Activated naive CD4-positive, alpha-beta T cell treated with anti-CD3 and anti-CD28 coated beads, Interleukin-2, amount 50 U/mL, for 72 hours (primary cell): Measurements from ENCODE around the gene TBXAS1. TPM values are rescaled to one million over a fixed set of nuclear protein-coding genes. Genes with fewer than 3 reads are reported as not detected.
A peak's percentile ranks its signal among the peaks of the same experiment; 100 is the strongest.

Source experiments
- ATAC-seq, 2 donors: fragments of 150-1000 bp; cut with Tn5 transposase; 2 replicates each; pipeline ENCODE4 v1.10.0; 2021; ENCODE audit warnings: mild to moderate bottlenecking in 2 of 2, moderate library complexity in 2 of 2
- DNase-seq, 2 donors: peaks; one replicate each; pipeline ENCODE4 v3.0.0; 2021 to 2022; ENCODE audit warnings: low spot score in 2 of 2
- H3K27ac Mint-ChIP-seq, 2 donors: one replicate each; pipeline ENCODE4 v1.8.0; 2022; ENCODE audit warnings: mild to moderate bottlenecking in 2 of 2, mixed read lengths in 2 of 2
- H3K36me3 Mint-ChIP-seq, 2 donors: one replicate each; pipeline ENCODE4 v1.8.0; 2022; ENCODE audit warnings: mixed read lengths in 2 of 2
- H3K9me3 Mint-ChIP-seq, 2 donors: one replicate each; pipeline ENCODE4 v1.8.0; 2022; ENCODE audit warnings: mixed read lengths in 2 of 2
- total RNA-seq, 2 donors: library from RNA; stranded (reverse); gene quantifications; one replicate each; pipeline ENCODE4 v1.2.3, GENCODE V29; 2022

The TBXAS1 gene
- total RNA-seq, 2 donors from 2014 or later, result 1.4 to 5.8 TPM

GRCh38 chr7:139932531-139932930, 103.5 kb downstream of the TBXAS1 start:
- DNase-seq, result no peak
- Mint-ChIP-seq H3K9me3 (peaks cover 0 to 7% of the 10 kb centered on the region in 2 donors), H3K36me3 (peaks cover 0 to 14% of the 10 kb centered on the region in 2 donors), H3K27ac (no peak overlapping the region)
- ATAC-seq, result no peak

GRCh38 chr7:139936760-139937310, 107.8 kb downstream of the TBXAS1 start:
- no peak overlapping the region for H3K27ac Mint-ChIP-seq
- no peak for DNase-seq
- no peaks in the 10 kb centered on the region for H3K9me3 Mint-ChIP-seq
- peak; percentile 46 to 65 for ATAC-seq
- H3K36me3 Mint-ChIP-seq, result no peaks in the 10 kb centered on the region

GRCh38 chr7:139937715-139938114, 108.7 kb downstream of the TBXAS1 start:
- ATAC-seq, result no peak
- DNase-seq, result no peak
- H3K27ac Mint-ChIP-seq, result no peak overlapping the region
- no peaks in the 10 kb centered on the region for H3K36me3 Mint-ChIP-seq
- H3K9me3 Mint-ChIP-seq, result no peaks in the 10 kb centered on the region

GRCh38 chr7:139940866-139941265, 111.8 kb downstream of the TBXAS1 start:
- peaks cover 10 to 13% of the 10 kb centered on the region in 2 donors for H3K36me3 Mint-ChIP-seq
- H3K9me3 Mint-ChIP-seq, result peaks cover 7 to 17% of the 10 kb centered on the region in 2 donors
- no peak for DNase-seq
- H3K27ac Mint-ChIP-seq, result no peak overlapping the region
- ATAC-seq, result peak; percentile 85 to 96

- Mint-ChIP-seq H3K9me3 (peaks cover 10 to 22% of the 10 kb centered on the region in 2 donors), H3K27ac (no peak overlapping the region), H3K36me3 (peaks cover 16 to 18% of the 10 kb centered on the region in 2 donors)
- ATAC-seq, result no peak
- DNase-seq, result no peak
Measured at GRCh38 chr7:139941421-139941820, 112.4 kb downstream of the TBXAS1 start.

GRCh38 chr7:139941866-139942265, 112.8 kb downstream of the TBXAS1 start:
- ATAC-seq (no peak), DNase-seq (no peak)
- peaks cover 20 to 21% of the 10 kb centered on the region in 2 donors for H3K36me3 Mint-ChIP-seq
- H3K27ac Mint-ChIP-seq, result no peak overlapping the region
- H3K9me3 Mint-ChIP-seq, result peaks cover 14 to 26% of the 10 kb centered on the region in 2 donors

GRCh38 chr7:139942636-139943035, 113.6 kb downstream of the TBXAS1 start:
- Mint-ChIP-seq H3K9me3 (peaks cover 14 to 31% of the 10 kb centered on the region in 2 donors), H3K36me3 (peaks cover 21 to 25% of the 10 kb centered on the region in 2 donors), H3K27ac (no peak overlapping the region)
- ATAC-seq (no peak), DNase-seq (no peak)

- ATAC-seq (no peak), DNase-seq (no peak)
- peaks cover 21 to 25% of the 10 kb centered on the region in 2 donors for H3K36me3 Mint-ChIP-seq
- H3K9me3 Mint-ChIP-seq, result peaks cover 14 to 31% of the 10 kb centered on the region in 2 donors
- H3K27ac Mint-ChIP-seq, result no peak overlapping the region
Measured at GRCh38 chr7:139943401-139943800, 114.3 kb downstream of the TBXAS1 start.

- Mint-ChIP-seq H3K9me3 (peaks cover 14 to 31% of the 10 kb centered on the region in 2 donors), H3K27ac (no peak overlapping the region), H3K36me3 (peaks cover 21 to 25% of the 10 kb centered on the region in 2 donors)
- no peak for ATAC-seq
- DNase-seq, result no peak
Measured at GRCh38 chr7:139944248-139944647, 115.2 kb downstream of the TBXAS1 start.

- H3K9me3 Mint-ChIP-seq, result peaks cover 14 to 31% of the 10 kb centered on the region in 2 donors
- peaks cover 21 to 25% of the 10 kb centered on the region in 2 donors for H3K36me3 Mint-ChIP-seq
- ATAC-seq (no peak), DNase-seq (no peak)
- H3K27ac Mint-ChIP-seq, result no peak overlapping the region
Measured at GRCh38 chr7:139946533-139946932, 117.5 kb downstream of the TBXAS1 start.

- peaks cover 21 to 25% of the 10 kb centered on the region in 2 donors for H3K36me3 Mint-ChIP-seq
- peaks cover 14 to 31% of the 10 kb centered on the region in 2 donors for H3K9me3 Mint-ChIP-seq
- DNase-seq, result no peak
- no peak for ATAC-seq
- no peak overlapping the region for H3K27ac Mint-ChIP-seq
Measured at GRCh38 chr7:139947021-139947420, 118.0 kb downstream of the TBXAS1 start.

GRCh38 chr7:139948167-139948566, 119.1 kb downstream of the TBXAS1 start:
- DNase-seq (no peak), ATAC-seq (no peak)
- Mint-ChIP-seq H3K36me3 (peaks cover 21 to 25% of the 10 kb centered on the region in 2 donors), H3K27ac (no peak overlapping the region), H3K9me3 (peaks cover 14 to 31% of the 10 kb centered on the region in 2 donors)

GRCh38 chr7:139948587-139949335, 119.7 kb downstream of the TBXAS1 start:
- Mint-ChIP-seq H3K36me3 (peaks cover 21 to 25% of the 10 kb centered on the region in 2 donors), H3K9me3 (peaks cover 14 to 31% of the 10 kb centered on the region in 2 donors), H3K27ac (no peak overlapping the region)
- no peak for ATAC-seq
- no peak for DNase-seq

- Mint-ChIP-seq H3K36me3 (peaks cover 21 to 25% of the 10 kb centered on the region in 2 donors), H3K27ac (no peak overlapping the region), H3K9me3 (peaks cover 14 to 26% of the 10 kb centered on the region in 2 donors)
- no peak for DNase-seq
- no peak for ATAC-seq
Measured at GRCh38 chr7:139949629-139950028, 120.6 kb downstream of the TBXAS1 start.

GRCh38 chr7:139950881-139951525, 121.9 kb downstream of the TBXAS1 start:
- no peak overlapping the region for H3K27ac Mint-ChIP-seq
- no peak for DNase-seq
- peaks cover 7 to 12% of the 10 kb centered on the region in 2 donors for H3K9me3 Mint-ChIP-seq

GRCh38 chr7:139953229-139953628, 124.2 kb downstream of the TBXAS1 start:
- DNase-seq, result no peak
- ATAC-seq, result no peak
- H3K9me3 Mint-ChIP-seq, result no peaks in the 10 kb centered on the region
- H3K27ac Mint-ChIP-seq, result no peak overlapping the region
- H3K36me3 Mint-ChIP-seq, result no peaks in the 10 kb centered on the region

More at GRCh38 chr7:139950881-139951525, 121.9 kb downstream of the TBXAS1 start:
- ATAC-seq, result no peak
- peaks cover 7 to 13% of the 10 kb centered on the region in 2 donors for H3K36me3 Mint-ChIP-seq
